Stimulated activated naive CD8-positive, alpha-beta T cell treated with anti-CD3 and anti-CD28 coated beads, Interleukin-15, Interleukin-2, amounts not matched to agents 100 ng/mL and 50 ng/mL, for 24 hours (primary cell): ENCODE measurements around the gene MSH4.
"Not testable (repeated sequence)": the region's sequence is repeated elsewhere in the genome, so short reads cannot be mapped to it uniquely, and the experiment has no call there.

Experiments used
- H3K27ac Mint-ChIP-seq: one replicate; pipeline ENCODE4 v1.8.0; 2021; ENCODE audit warnings: mild to moderate bottlenecking, mixed read lengths
- H3K27me3 Mint-ChIP-seq: one replicate; pipeline ENCODE4 v1.8.0; 2021; ENCODE audit warnings: mixed read lengths
- H3K36me3 Mint-ChIP-seq: one replicate; pipeline ENCODE4 v1.8.0; 2021; ENCODE audit warnings: low read depth, mixed read lengths
- H3K4me1 Mint-ChIP-seq: one replicate; pipeline ENCODE4 v1.8.0; 2021; ENCODE audit warnings: low read depth, mixed read lengths
- H3K4me3 Mint-ChIP-seq: one replicate; pipeline ENCODE4 v1.8.0; 2021; ENCODE audit warnings: mild to moderate bottlenecking, mixed read lengths
- H3K9me3 Mint-ChIP-seq: one replicate; pipeline ENCODE4 v1.8.0; 2021; ENCODE audit warnings: mixed read lengths

The MSH4 gene

DNA sequence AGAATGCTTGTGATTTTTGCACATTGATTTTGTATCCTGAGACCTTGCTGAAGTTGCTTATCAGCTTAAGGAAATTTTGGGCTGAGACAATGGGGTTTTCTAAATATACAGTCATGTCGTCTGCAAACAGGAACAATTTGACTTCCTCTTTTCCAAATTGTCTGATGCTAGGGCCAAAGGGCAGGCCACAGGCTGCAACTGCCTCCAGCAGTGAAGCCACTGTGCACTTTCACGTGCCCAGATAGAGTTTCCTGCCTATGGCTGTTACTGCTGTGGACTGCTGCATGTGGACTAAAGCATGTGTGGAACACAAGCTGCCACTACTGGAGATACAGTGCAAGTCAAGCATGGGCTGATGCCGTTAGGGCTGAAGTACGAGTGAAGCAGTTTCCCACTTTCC, 146.4 kb downstream of the MSH4 start:
- not testable (repeated sequence) for H3K4me3 Mint-ChIP-seq, H3K36me3 Mint-ChIP-seq, H3K27ac Mint-ChIP-seq, H3K4me1 Mint-ChIP-seq
- Mint-ChIP-seq H3K9me3 (peaks cover 20% of the 10 kb centered on the region), H3K27me3 (peaks cover 11% of the 10 kb centered on the region)

DNA sequence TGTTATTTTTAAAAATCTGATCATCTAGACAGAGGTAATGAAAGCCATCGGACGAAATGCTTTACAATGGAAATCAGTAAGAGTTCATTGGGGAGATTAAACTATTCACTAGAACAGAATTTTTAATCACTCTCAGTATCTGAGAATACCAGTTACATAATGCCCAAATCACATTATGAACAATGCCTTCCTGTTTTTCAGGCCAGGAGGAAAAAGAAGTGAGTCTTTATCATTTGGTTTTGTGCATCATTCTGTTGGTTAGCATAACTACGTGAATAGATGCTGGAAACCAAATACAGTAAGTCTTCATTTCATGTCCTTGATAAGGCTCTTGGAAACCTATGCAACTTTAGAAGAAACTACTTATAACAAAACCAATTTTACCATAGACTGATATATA, 153.5 kb downstream of the MSH4 start:
- Mint-ChIP-seq H3K4me1 (no peaks in the 10 kb centered on the region), H3K36me3 (no peaks in the 10 kb centered on the region), H3K4me3 (no peak overlapping the region), H3K27me3 (peaks cover 7% of the 10 kb centered on the region), H3K27ac (no peak overlapping the region), H3K9me3 (peaks cover 9% of the 10 kb centered on the region)

DNA sequence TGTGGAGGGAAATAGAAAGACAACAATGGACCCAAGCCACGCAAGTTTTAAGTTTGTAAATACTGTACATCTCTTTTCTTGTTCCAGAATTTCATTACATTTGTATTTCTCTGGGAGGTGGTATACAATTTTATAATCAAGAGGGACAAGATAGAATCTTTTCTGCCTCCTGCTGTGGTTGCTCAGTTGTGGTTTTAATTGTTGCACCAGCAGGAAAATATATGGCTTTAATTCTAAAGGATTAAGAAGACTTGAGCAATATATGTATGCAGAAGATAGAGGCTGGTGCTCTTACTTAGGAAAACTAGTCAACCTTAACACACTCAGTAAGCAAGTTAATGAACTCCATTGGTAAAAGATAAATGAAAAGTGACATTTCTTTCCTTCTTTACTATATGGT, 155.3 kb downstream of the MSH4 start:
- H3K4me3 Mint-ChIP-seq = no peak overlapping the region
- no peaks in the 10 kb centered on the region for H3K4me1 Mint-ChIP-seq
- no peaks in the 10 kb centered on the region for H3K36me3 Mint-ChIP-seq
- no peaks in the 10 kb centered on the region for H3K9me3 Mint-ChIP-seq
- H3K27ac Mint-ChIP-seq = no peak overlapping the region
- H3K27me3 Mint-ChIP-seq = no peaks in the 10 kb centered on the region

DNA sequence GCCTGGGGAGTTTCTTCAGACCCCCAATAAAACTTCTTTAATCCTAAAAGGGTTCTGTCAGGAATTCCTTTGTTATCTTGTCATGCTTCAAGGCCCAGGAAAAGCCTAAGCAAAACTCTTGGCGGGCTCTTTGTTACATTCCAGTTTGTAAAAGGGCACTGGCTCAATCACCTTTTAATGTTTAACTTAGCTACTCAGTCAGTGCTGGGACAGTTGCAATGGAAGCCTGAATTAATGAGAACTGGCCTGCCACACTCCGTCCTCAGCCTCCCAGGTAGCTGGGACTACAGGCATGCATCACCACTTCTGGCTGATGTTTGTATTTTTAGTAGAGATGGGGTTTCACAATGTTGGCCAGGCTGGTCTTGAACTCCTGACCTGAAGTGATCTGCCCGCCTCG, 156.8 kb downstream of the MSH4 start:
- no peaks in the 10 kb centered on the region for H3K36me3 Mint-ChIP-seq
- no peaks in the 10 kb centered on the region for H3K27me3 Mint-ChIP-seq
- no peak overlapping the region for H3K4me3 Mint-ChIP-seq
- no peaks in the 10 kb centered on the region for H3K9me3 Mint-ChIP-seq
- no peaks in the 10 kb centered on the region for H3K4me1 Mint-ChIP-seq
- H3K27ac Mint-ChIP-seq = no peak overlapping the region

DNA sequence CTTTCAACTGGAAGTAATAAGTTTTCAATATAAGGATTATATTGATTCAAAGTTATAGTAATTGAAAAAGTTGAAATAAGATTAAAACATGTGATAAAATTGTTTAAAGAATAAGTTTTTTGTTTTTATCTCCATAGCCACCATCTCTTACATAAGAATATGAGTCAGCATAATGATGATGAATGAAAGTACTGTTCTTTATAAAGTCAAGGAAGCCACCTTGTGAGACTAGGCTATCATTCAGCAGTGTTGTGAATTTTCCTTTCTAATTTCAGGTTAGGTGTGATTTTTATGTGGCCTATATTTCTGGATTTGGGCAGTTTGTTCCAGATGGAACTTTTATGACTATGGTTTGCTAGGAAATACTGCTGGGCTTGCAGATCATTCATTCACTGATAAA, 157.9 kb downstream of the MSH4 start:
- Mint-ChIP-seq H3K4me3 (no peak overlapping the region), H3K4me1 (no peaks in the 10 kb centered on the region), H3K27me3 (no peaks in the 10 kb centered on the region), H3K36me3 (no peaks in the 10 kb centered on the region), H3K27ac (no peak overlapping the region), H3K9me3 (no peaks in the 10 kb centered on the region)
